OCI-M2 (cell line): ENCODE measurements around the gene INPP1.
A peak's percentile ranks its signal among the peaks of the same experiment; 100 is the strongest.
"Not testable (repeated sequence)": the region's sequence is repeated elsewhere in the genome, so short reads cannot be mapped to it uniquely, and the experiment has no call there.

Source experiments
- DNase-seq: peaks from one replicate; lab custom pipeline; 2025; ENCODE audit not compliant: unreplicated experiment; lab: John Stamatoyannopoulos, UW

INPP1 gene

GRCh38 chr2:190333395-190333794, 10.0 kb upstream of the INPP1 start:
- no peak for DNase-seq

GRCh38 chr2:190333928-190334327, 9.5 kb upstream of the INPP1 start:
- no peak for DNase-seq

- DNase-seq: no peak
Observed at GRCh38 chr2:190334479-190335224, 8.7 kb upstream of the INPP1 start.

- DNase-seq: no peak
Observed at GRCh38 chr2:190335225-190335559, 8.2 kb upstream of the INPP1 start.

GRCh38 chr2:190335584-190335983, 7.8 kb upstream of the INPP1 start:
- DNase-seq: not testable (repeated sequence)

GRCh38 chr2:190336420-190336819, 7.0 kb upstream of the INPP1 start:
- no peak for DNase-seq

- DNase-seq: no peak
Observed at GRCh38 chr2:190338453-190338852, 4.9 kb upstream of the INPP1 start.

- no peak for DNase-seq
Observed at GRCh38 chr2:190339394-190339793, 4.0 kb upstream of the INPP1 start.

- DNase-seq: peak; percentile 29
Observed at GRCh38 chr2:190340369-190340768, 3.0 kb upstream of the INPP1 start.

- DNase-seq: no peak
Observed at GRCh38 chr2:190342611-190343010, 778 bp upstream of the INPP1 start.

GRCh38 chr2:190343089-190343535, 277 bp upstream of the INPP1 start:
- DNase-seq: no peak

GRCh38 chr2:190344276-190344827, 963 bp downstream of the INPP1 start:
- no peak for DNase-seq

- no peak for DNase-seq
Observed at GRCh38 chr2:190350371-190350770, 7.0 kb downstream of the INPP1 start.

- no peak for DNase-seq
Observed at GRCh38 chr2:190351955-190352354, 8.6 kb downstream of the INPP1 start.

- DNase-seq: peak; percentile 72
Observed at GRCh38 chr2:190352668-190353536, 9.5 kb downstream of the INPP1 start.

- no peak for DNase-seq
Observed at GRCh38 chr2:190353537-190353899, 10.1 kb downstream of the INPP1 start.

- no peak for DNase-seq
Observed at GRCh38 chr2:190354003-190354690, 10.8 kb downstream of the INPP1 start.

- no peak for DNase-seq
Observed at GRCh38 chr2:190355968-190356644, 12.7 kb downstream of the INPP1 start.

- no peak for DNase-seq
Observed at GRCh38 chr2:190357600-190357999, 14.2 kb downstream of the INPP1 start.

- not testable (repeated sequence) for DNase-seq
Observed at GRCh38 chr2:190358655-190359448, 15.5 kb downstream of the INPP1 start.
